IPS-18c (cell line): ENCODE results near the gene CSNK2A1.
"Not testable (repeated sequence)": the region's sequence is repeated elsewhere in the genome, so short reads cannot be mapped to it uniquely, and the experiment has no call there.

Source experiments
- H3K4me3 ChIP-seq: 2 replicates; pipeline ENCODE4 v1.7.0; 2013; ENCODE audit warnings: low read depth, mild to moderate bottlenecking, low read length, moderate library complexity; ENCODE audit not compliant: insufficient read depth
- H3K9me3 ChIP-seq: one replicate; pipeline ENCODE4 v1.6.1; 2013; ENCODE audit warnings: mild to moderate bottlenecking, low read length, moderate library complexity; ENCODE audit not compliant: control insufficient read depth, insufficient read depth

The CSNK2A1 gene

GRCh38 chr20:516799-517198 lies 26.8 kb downstream of the CSNK2A1 start:
- no peak overlapping the region for H3K4me3 ChIP-seq
- H3K9me3 ChIP-seq, result no peaks in the 10 kb centered on the region

- Histone ChIP-seq H3K9me3 (no peaks in the 10 kb centered on the region), H3K4me3 (no peak overlapping the region)
These were observed 27.9 kb downstream of the CSNK2A1 start for GRCh38 chr20:515696-516095.

- H3K9me3 ChIP-seq, result no peaks in the 10 kb centered on the region
- H3K4me3 ChIP-seq, result no peak overlapping the region
These were observed 30.2 kb downstream of the CSNK2A1 start for GRCh38 chr20:513429-513828.

GRCh38 chr20:510328-511057 lies 33.1 kb downstream of the CSNK2A1 start:
- not testable (repeated sequence) for H3K4me3 ChIP-seq, H3K9me3 ChIP-seq

DNA sequence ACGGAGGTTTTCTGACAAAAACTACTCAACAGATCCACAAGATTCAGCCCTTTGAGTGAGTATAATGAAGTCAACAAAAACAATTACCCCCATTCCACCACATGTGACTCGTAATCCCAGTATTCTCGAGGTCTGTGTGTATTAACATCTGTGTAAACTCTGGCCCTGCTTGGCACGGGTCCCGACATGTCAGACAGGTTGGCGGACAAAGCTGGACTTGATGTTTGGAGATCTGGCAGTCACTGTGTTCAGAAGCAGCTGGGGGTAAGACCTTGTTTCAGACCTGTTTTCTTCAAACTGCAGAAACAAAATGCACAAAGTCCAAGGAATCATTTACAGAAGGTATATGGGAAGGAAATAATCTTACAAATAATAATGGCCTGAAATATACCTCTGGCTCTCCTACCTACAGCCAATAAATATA lies 35.2 kb downstream of the CSNK2A1 start:
- not testable (repeated sequence) for H3K9me3 ChIP-seq, H3K4me3 ChIP-seq

DNA sequence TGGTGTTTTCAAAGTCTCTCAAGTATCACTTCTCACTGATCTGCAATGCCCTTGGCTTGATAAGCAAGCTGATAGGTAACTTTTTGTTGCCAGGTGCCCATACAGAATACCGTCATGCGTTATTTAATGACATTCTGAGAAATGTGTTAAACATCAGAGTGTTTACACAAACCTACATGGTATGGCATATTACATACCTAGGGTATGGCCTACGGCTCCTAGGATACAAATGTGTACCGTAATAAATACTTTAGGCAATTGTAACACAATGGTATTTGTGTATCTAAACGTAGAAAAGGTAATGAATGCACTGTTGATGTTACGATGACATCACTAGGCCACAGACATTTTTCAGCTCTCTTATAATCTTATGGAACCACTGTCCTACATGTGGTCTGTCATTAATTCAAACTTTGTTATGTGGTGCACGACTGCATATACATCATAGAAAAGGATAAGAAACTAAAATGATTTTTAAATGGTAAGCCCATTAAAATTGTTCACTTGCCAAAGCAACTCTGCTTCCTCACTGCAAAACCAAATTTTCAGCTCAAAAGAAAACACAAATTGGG lies 35.7 kb downstream of the CSNK2A1 start:
- Histone ChIP-seq H3K9me3 (no peaks in the 10 kb centered on the region), H3K4me3 (no peak overlapping the region)

GRCh38 chr20:507006-507758 lies 36.4 kb downstream of the CSNK2A1 start:
- no peaks in the 10 kb centered on the region for H3K9me3 ChIP-seq
- no peak overlapping the region for H3K4me3 ChIP-seq

DNA sequence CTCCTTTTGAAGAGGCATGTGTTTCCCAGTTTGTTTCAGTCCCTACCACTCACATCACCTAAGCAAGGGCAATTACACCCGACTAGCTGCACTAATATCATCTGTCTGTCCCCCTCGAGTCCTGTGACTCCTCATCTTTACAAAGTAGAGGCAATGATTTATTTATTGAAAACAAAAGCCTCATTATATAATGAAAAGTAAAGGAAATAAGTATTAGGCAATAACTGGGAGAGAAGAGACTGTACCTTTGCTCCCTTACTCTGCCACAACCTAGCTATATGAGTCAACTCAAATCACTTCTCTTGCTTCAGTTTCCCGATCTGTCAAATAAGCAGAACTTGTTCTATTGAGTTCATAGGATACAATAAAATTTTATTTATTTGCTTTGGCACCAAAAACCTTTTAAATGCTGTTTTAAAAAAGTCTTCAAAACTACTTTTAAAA lies 38.9 kb downstream of the CSNK2A1 start:
- Histone ChIP-seq H3K4me3 (no peak overlapping the region), H3K9me3 (no peaks in the 10 kb centered on the region)

DNA sequence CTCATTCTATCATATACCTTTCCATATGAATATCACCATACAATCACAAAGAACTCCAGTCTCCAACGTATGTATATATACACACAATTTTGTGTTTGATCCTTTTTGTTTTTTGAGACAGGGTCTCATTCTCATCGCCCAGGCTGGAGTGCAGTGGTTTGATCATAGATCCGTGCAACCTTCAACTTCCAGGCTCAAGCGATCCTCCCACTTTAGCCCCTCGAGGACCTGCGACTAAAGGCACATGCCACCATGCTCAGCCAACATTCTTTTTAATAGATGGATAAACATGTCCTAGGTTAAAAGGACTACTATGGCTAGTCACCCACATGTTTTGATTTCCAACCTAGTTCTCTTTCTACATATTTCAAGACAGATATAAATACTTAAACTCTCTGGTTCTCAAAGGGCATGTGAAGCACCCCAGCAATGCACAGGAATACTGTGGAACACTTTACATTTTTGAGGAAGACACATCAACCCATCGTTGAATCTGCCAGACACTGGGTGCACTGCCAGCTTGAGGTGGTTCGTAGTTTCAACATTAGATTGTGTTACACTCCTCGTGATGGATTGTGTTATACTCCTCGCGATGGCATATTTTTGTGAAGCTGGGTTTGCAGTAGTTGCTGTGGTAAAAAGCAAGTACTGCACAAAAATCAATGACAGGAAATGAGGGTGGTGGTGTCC lies 40.4 kb downstream of the CSNK2A1 start:
- Histone ChIP-seq H3K4me3 (no peak overlapping the region), H3K9me3 (no peaks in the 10 kb centered on the region)

DNA sequence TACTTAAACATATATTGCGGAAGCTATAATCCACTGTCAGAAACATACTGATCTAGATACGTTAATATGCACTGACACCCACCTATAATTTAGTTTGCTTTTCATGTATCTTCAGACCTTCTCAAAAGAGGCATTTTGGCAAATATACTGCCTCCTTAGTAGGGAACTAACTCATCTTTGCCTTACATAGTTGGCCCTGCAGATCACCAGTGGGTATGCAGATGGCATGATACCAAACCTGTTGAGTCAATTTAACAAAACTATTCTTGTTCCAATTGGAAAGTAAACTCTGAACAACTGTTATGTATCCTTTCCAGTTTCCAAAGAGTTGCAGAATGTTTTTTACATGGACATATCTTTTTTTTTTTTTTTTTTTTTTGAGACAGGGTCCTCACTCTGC lies 45.6 kb downstream of the CSNK2A1 start:
- Histone ChIP-seq H3K9me3 (no peaks in the 10 kb centered on the region), H3K4me3 (no peak overlapping the region)

DNA sequence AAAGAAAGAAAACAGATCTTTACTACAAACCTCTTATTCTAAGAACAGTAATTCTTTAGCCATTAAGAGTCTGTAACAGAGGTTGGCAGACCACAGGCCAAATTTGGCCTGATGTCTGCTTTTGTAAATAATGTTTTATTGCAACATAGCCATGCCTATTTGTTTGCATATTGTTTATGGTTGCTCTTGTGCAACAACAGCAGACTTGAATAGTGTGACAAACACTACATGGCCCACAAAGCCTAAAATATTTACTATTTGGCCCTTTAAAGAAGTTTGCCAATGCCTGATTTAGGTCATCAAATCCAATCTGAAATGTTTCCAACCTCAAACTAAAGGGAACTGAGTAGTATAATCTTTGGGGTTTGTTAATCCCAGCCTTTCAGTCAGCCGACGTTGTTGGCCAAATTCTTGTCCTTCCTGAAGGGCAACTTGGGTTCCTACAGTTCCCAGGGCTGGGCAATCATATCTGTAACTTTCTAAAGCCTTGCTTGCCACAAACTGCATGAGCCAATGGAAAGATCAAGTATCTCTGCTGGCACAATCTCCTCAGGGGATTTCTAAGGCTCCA lies 47.4 kb downstream of the CSNK2A1 start:
- no peak overlapping the region for H3K4me3 ChIP-seq
- no peaks in the 10 kb centered on the region for H3K9me3 ChIP-seq

- H3K4me3 ChIP-seq, result no peak overlapping the region
- H3K9me3 ChIP-seq, result no peaks in the 10 kb centered on the region
These were observed 51.4 kb downstream of the CSNK2A1 start for GRCh38 chr20:492159-492558.

GRCh38 chr20:487655-488054 lies 55.9 kb downstream of the CSNK2A1 start:
- no peak overlapping the region for H3K4me3 ChIP-seq
- H3K9me3 ChIP-seq, result no peaks in the 10 kb centered on the region

GRCh38 chr20:483815-484644 lies 59.6 kb downstream of the CSNK2A1 start:
- H3K9me3 ChIP-seq, result no peaks in the 10 kb centered on the region
- no peak overlapping the region for H3K4me3 ChIP-seq

DNA sequence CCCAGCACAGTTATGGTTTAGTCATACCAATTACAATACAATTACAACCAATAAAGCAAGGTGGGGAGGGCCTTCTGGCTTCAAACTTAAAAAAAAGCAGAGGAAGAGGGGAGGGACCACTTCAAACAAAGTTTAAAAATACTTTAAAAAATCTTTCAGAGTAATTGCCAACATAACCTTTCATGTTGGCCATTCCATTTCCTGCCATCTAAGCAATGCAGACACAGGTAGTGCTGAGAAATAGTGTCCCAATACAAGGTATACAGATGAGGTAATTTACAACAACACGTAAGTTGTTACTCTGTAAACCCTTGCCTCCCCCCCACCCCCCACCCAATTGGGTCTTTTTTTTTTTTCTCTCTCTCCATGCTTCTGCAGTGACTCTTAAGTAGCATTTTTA lies 62.4 kb downstream of the CSNK2A1 start:
- no peak overlapping the region for H3K4me3 ChIP-seq
- no peaks in the 10 kb centered on the region for H3K9me3 ChIP-seq

DNA sequence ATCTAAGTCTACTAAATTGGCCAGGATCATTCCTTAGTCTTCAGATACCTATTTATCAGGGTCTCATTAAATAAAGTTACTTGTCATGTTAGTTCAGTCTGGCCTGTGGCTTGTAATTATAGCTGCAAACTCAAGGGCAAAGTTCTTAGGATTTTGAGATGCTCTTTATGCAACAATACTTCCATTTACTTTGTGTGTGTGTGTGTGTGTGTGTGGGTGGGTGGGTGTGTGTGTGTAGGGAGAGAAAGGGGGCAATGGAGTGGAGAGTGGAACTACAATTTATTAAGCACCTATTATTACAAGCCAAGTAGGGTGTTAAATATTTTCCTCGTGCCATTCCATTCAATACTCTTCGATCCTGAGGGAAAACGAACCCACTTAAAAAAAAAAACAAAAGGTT lies 63.5 kb downstream of the CSNK2A1 start:
- Histone ChIP-seq H3K4me3 (no peak overlapping the region), H3K9me3 (no peaks in the 10 kb centered on the region)

- Histone ChIP-seq H3K9me3 (no peaks in the 10 kb centered on the region), H3K4me3 (no peak overlapping the region)
These were observed 64.1 kb downstream of the CSNK2A1 start for GRCh38 chr20:479487-479886.
